Raji (cell line): ENCODE data around the gene LRMDA.

Source experiments
- POLR2A ChIP-seq: IDR thresholded peaks from 2 replicates; pipeline ENCODE4 v1.6.1; 2011; ENCODE audit warnings: low read depth, low read length, control low read depth; ENCODE audit not compliant: insufficient read depth

Gene LRMDA

GRCh38 chr10:76397181-76398042 is 966.0 kb downstream of the LRMDA start:
- no peak for TF ChIP-seq POLR2A

- TF ChIP-seq POLR2A = no peak
Observed at GRCh38 chr10:76398043-76398710, 966.8 kb downstream of the LRMDA start.

- TF ChIP-seq POLR2A = no peak
Observed at GRCh38 chr10:76399226-76399625, 967.8 kb downstream of the LRMDA start.

GRCh38 chr10:76401006-76401405 is 969.6 kb downstream of the LRMDA start:
- no peak for TF ChIP-seq POLR2A

- TF ChIP-seq POLR2A = no peak
Observed at GRCh38 chr10:76403912-76404311, 972.5 kb downstream of the LRMDA start.

- TF ChIP-seq POLR2A = no peak
Observed at GRCh38 chr10:76404531-76404930, 973.1 kb downstream of the LRMDA start.

GRCh38 chr10:76405922-76406321 is 974.5 kb downstream of the LRMDA start:
- no peak for TF ChIP-seq POLR2A

- TF ChIP-seq POLR2A = no peak
Observed at GRCh38 chr10:76408646-76409045, 977.2 kb downstream of the LRMDA start.

GRCh38 chr10:76411729-76412435 is 980.5 kb downstream of the LRMDA start:
- no peak for TF ChIP-seq POLR2A

GRCh38 chr10:76415554-76415953 is 984.1 kb downstream of the LRMDA start:
- no peak for TF ChIP-seq POLR2A

- TF ChIP-seq POLR2A = no peak
Observed at GRCh38 chr10:76416642-76417041, 985.2 kb downstream of the LRMDA start.

GRCh38 chr10:76420725-76421124 is 989.3 kb downstream of the LRMDA start:
- TF ChIP-seq POLR2A = no peak

GRCh38 chr10:76422769-76423168 is 991.3 kb downstream of the LRMDA start:
- no peak for TF ChIP-seq POLR2A

GRCh38 chr10:76428551-76429367 is 997.3 kb downstream of the LRMDA start:
- no peak for TF ChIP-seq POLR2A
